ENCODE data around the gene CDKN2A.

DNA sequence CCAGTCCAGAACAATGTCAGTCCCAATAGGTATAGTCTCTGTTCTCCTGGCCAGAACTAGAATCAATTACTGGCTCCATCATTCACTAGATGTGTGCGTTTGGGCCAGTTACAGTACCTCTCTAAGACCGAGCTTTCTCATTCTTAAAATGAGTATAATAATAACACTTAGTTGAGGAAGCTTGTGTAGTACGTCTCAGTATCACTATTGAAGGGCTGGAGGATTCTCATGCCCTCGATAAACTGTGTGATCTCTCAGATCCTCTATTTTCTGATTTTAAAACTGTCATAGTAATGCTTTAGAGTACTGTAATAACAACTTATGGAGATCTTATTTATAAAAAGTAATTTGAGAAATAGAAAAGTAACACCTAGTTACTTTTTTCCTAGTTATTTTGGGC, 50.7 kb downstream of the CDKN2A start:
- TF ChIP-seq, protein P1, sequence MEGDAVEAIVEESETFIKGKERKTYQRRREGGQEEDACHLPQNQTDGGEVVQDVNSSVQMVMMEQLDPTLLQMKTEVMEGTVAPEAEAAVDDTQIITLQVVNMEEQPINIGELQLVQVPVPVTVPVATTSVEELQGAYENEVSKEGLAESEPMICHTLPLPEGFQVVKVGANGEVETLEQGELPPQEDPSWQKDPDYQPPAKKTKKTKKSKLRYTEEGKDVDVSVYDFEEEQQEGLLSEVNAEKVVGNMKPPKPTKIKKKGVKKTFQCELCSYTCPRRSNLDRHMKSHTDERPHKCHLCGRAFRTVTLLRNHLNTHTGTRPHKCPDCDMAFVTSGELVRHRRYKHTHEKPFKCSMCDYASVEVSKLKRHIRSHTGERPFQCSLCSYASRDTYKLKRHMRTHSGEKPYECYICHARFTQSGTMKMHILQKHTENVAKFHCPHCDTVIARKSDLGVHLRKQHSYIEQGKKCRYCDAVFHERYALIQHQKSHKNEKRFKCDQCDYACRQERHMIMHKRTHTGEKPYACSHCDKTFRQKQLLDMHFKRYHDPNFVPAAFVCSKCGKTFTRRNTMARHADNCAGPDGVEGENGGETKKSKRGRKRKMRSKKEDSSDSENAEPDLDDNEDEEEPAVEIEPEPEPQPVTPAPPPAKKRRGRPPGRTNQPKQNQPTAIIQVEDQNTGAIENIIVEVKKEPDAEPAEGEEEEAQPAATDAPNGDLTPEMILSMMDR (IDR thresholded peaks at IDR 0.05; ENCODE audit: insufficient read depth, low read length): no peak
- no peak for TF ChIP-seq POLR2AphosphoS5 (IDR thresholded peaks at IDR 0.05; ENCODE audit: low read depth)
